HepG2 (cell line): Measurements from ENCODE around the gene RNPEPL1. TPM values are rescaled to one million over a fixed set of nuclear protein-coding genes. Genes with fewer than 3 reads are reported as not detected.

Source experiments
- ATAC-seq: fragments of 200-7000 bp; cut with Tn5 transposase; 3 replicates; pipeline ENCODE4 v1.9.1; 2020; ENCODE audit warnings: mild to moderate bottlenecking, moderate library complexity
- BruUV-seq: library from RNA; stranded (reverse); fragments of 400-500 nt; replicated peaks from 2 replicates; lab custom pipeline; 2021; lab: Mats Ljungman, UMichigan
- CTCF ChIA-PET: fragments of 300-600 bp; formaldehyde crosslinking; extraction: SDS; loops from one replicate; lab custom pipeline; 2021; ENCODE audit warnings: low total read pairs, inconsistent platforms, low intra/inter-chr PET ratio; lab: Yijun Ruan, JAX
- POLR2A ChIA-PET: fragments of 350-600 bp; sonication (Branson Sonifier 250); formaldehyde crosslinking; loops from one replicate; lab custom pipeline; 2020; ENCODE audit warnings: antibody characterized with exemption, inconsistent platforms; lab: Yijun Ruan, JAX
- DNase-seq: peaks from one replicate; pipeline ENCODE4 v3.0.0-alpha.2; 2015; ENCODE audit warnings: low spot score
- FAIRE-seq: peaks from 3 replicates; lab custom pipeline; 2011; peaks lifted over from hg19 to GRCh38; lab: Jason Lieb, UNC
- H2AFZ ChIP-seq: one replicate; pipeline ENCODE4 v1.6.1; 2011; ENCODE audit warnings: low read length, inconsistent platforms
- H3K27ac ChIP-seq: fragments of 300-600 bp; 3 replicates; pipeline ENCODE4 v1.8.0; 2011; ENCODE audit warnings: mixed run types, mild to moderate bottlenecking, mixed read lengths, low read length, inconsistent platforms; ENCODE audit not compliant: insufficient read depth; ENCODE audit errors: extremely low read length
- H3K27me3 ChIP-seq, 2 experiments: fragments of 200-600 bp in 1 of 2; 2 replicates in 1 of 2; 3 replicates in 1 of 2; pipeline versions ENCODE4 v1.6.0 to v1.8.0; 2011; ENCODE audit warnings: low read length in 2 of 2, mild to moderate bottlenecking in 2 of 2, moderate library complexity in 2 of 2, inconsistent platforms in 1 of 2; ENCODE audit not compliant: insufficient read depth in 2 of 2, control insufficient read depth in 1 of 2
- H3K36me3 ChIP-seq, 2 experiments: fragments of 200-600 bp in 1 of 2; replicated peaks in 1 of 2; 2 replicates in 1 of 2; 3 replicates in 1 of 2; pipeline versions ENCODE4 v1.5.1 to v1.8.0; 2011; ENCODE audit warnings: low read length in 2 of 2, inconsistent platforms in 1 of 2; ENCODE audit not compliant: insufficient read depth in 2 of 2, control insufficient read depth in 1 of 2
- H3K4me1 ChIP-seq: 2 replicates; pipeline ENCODE4 v1.5.1; 2012; ENCODE audit warnings: low read length, inconsistent platforms; ENCODE audit not compliant: insufficient read depth
- H3K4me2 ChIP-seq: 2 replicates; pipeline ENCODE4 v1.6.0; 2011; ENCODE audit warnings: low read depth, low read length, inconsistent platforms
- H3K4me3 ChIP-seq, 3 experiments: fragments of 200-600 bp in 1 of 3; sonication (generic), shearing (Covaris generic) in 1 of 3; replicated peaks in 1 of 3; 2 replicates each; pipeline ENCODE4 v1.5.1; 2011 to 2016; ENCODE audit warnings: low read length in 3 of 3, inconsistent platforms in 2 of 3, low read depth in 2 of 3, mild to moderate bottlenecking in 2 of 3, control low read depth in 1 of 3, mixed read lengths in 1 of 3; ENCODE audit not compliant: insufficient read depth in 1 of 3
- H3K79me2 ChIP-seq: one replicate; pipeline ENCODE4 v1.6.1; 2011; ENCODE audit warnings: low read length, inconsistent platforms; ENCODE audit not compliant: insufficient read depth
- H3K9ac ChIP-seq: 2 replicates; pipeline ENCODE4 v1.6.0; 2011; ENCODE audit warnings: mild to moderate bottlenecking, low read depth, low read length, inconsistent platforms; ENCODE audit not compliant: insufficient read depth
- H3K9me3 ChIP-seq: 2 replicates; pipeline ENCODE4 v1.5.1; 2012; ENCODE audit warnings: mild to moderate bottlenecking, low read length
- H4K20me1 ChIP-seq: 2 replicates; pipeline ENCODE4 v1.6.0; 2011; ENCODE audit warnings: inconsistent platforms, mild to moderate bottlenecking, low read length, moderate library complexity; ENCODE audit not compliant: insufficient read depth
- ATAD3A ChIP-seq: sonication (generic); formaldehyde crosslinking; IDR thresholded peaks from 2 replicates; pipeline ENCODE4 v1.4.0; 2020; ENCODE audit warnings: missing genetic modification reagents
- BRD4 ChIP-seq: sonication (generic); formaldehyde crosslinking; IDR thresholded peaks from 2 replicates; pipeline ENCODE4 v1.4.0; 2020; ENCODE audit warnings: missing genetic modification reagents
- ELF1 ChIP-seq: sonication (generic); formaldehyde crosslinking; IDR thresholded peaks from 2 replicates; pipeline ENCODE4 v1.4.0; 2020; ENCODE audit warnings: missing genetic modification reagents
- JUN ChIP-seq: sonication (generic); formaldehyde crosslinking; IDR thresholded peaks from 2 replicates; pipeline ENCODE4 v1.4.0; 2020; ENCODE audit warnings: mild to moderate bottlenecking, missing genetic modification reagents
- JUND ChIP-seq: sonication (generic); formaldehyde crosslinking; IDR thresholded peaks from 2 replicates; pipeline ENCODE4 v1.8.0; 2022; ENCODE audit warnings: mild to moderate bottlenecking, missing genetic modification reagents
- MIER2 ChIP-seq: IDR thresholded peaks from 2 replicates; pipeline ENCODE4 v1.6.1; 2016; ENCODE audit warnings: missing biosample characterization, missing genetic modification reagents
- PHF21A ChIP-seq: sonication (generic); formaldehyde crosslinking; IDR thresholded peaks from 2 replicates; pipeline ENCODE4 v1.5.0; 2020; ENCODE audit warnings: mild to moderate bottlenecking, missing genetic modification reagents
- PHF5A ChIP-seq: IDR thresholded peaks from one replicate; pipeline ENCODE4 v1.6.1; 2018; ENCODE audit warnings: low read depth, missing genetic modification reagents; ENCODE audit not compliant: unreplicated experiment
- ZBTB7B ChIP-seq: sonication (generic); formaldehyde crosslinking; IDR thresholded peaks from 2 replicates; pipeline ENCODE4 v1.4.0; 2020; ENCODE audit warnings: missing genetic modification reagents
- ZNF296 ChIP-seq: sonication (generic); formaldehyde crosslinking; conservative IDR thresholded peaks from 2 replicates; pipeline ENCODE4 v1.5.0; 2020; ENCODE audit warnings: mild to moderate bottlenecking, missing genetic modification reagents
- ZNF33B ChIP-seq: sonication (generic); formaldehyde crosslinking; IDR thresholded peaks from 2 replicates; pipeline ENCODE4 v1.5.1; 2020; ENCODE audit warnings: mild to moderate bottlenecking, missing genetic modification reagents
- ZNF430 ChIP-seq: sonication (generic); formaldehyde crosslinking; IDR thresholded peaks from 2 replicates; pipeline ENCODE4 v1.9.0; 2021; ENCODE audit warnings: mild to moderate bottlenecking, missing genetic modification reagents
- ZNF547 ChIP-seq: sonication (generic); formaldehyde crosslinking; IDR thresholded peaks from 2 replicates; pipeline ENCODE4 v1.5.1; 2020; ENCODE audit warnings: mild to moderate bottlenecking, missing genetic modification reagents
- ZNF709 ChIP-seq: sonication (generic); formaldehyde crosslinking; IDR thresholded peaks from 2 replicates; pipeline ENCODE4 v1.5.0; 2020; ENCODE audit warnings: mild to moderate bottlenecking, missing genetic modification reagents
- WGBS: methylation state at CpG from one replicate; pipeline ENCODE4 v1.1.6; 2017; ENCODE audit warnings: low lambda C conversion rate; 5-methylcytosine and 5-hydroxymethylcytosine counted together
- in situ Hi-C: cut with HindIII; loops from 2 replicates; pipeline ENCODE4 v1.10.0; 2017; ENCODE audit warnings: low pct_unique_long_range_greater_than_20kb; ENCODE audit not compliant: extremely low pct_ligation_motif_present
- intact Hi-C: fragments of 100-400 bp; cut with micrococcal nuclease; formaldehyde crosslinking; loops from one replicate; pipeline ENCODE4 v1.10.0; 2022; ENCODE audit not compliant: unreplicated experiment
- polyA plus RNA-seq, 8 experiments: library from polyadenylated mRNA; depleted of rRNA in 3 of 8; stranded (reverse) in 7 of 8; unstranded in 1 of 8; fragments of >200 nt; fragmentation: Illumina TruSeq in 4 of 8; extraction: Trizol in 4 of 8; gene quantifications; 2 replicates each; pipeline versions ENCODE4 v1.2.1 to v1.2.3, GENCODE V29; 2011 to 2016; ENCODE audit warnings: low read depth in 4 of 8, missing spikeins in 1 of 8, mixed read lengths in 1 of 8; ENCODE audit not compliant: insufficient read depth in 1 of 8
- total RNA-seq, 5 experiments: library from RNA; depleted of rRNA; stranded (reverse); fragments of >200 nt; fragmentation: Illumina TruSeq; extraction: Trizol; gene quantifications; 2 replicates each; pipeline ENCODE4 v1.2.3, GENCODE V29; 2016; ENCODE audit warnings: low read depth in 1 of 5
- TF ChIP-seq, protein P1 (sequence below): sonication (generic); formaldehyde crosslinking; conservative IDR thresholded peaks from 2 replicates; pipeline ENCODE4 v1.4.0; 2020; ENCODE audit warnings: mild to moderate bottlenecking, missing genetic modification reagents, moderate library complexity
- TF ChIP-seq, protein P2 (sequence below): IDR thresholded peaks from 2 replicates; pipeline ENCODE4 v1.6.1; 2016
- TF ChIP-seq, protein P3 (sequence below): fragments of 450-650 bp; IDR thresholded peaks from 2 replicates; pipeline ENCODE4 v1.6.1; 2017

The RNPEPL1 gene
- total and polyA plus RNA-seq, 2 of the 13 experiments (the other 11 are each of a cell fraction or from before 2014, with no cell fraction given): 13.0 to 18.0 TPM

DNA sequence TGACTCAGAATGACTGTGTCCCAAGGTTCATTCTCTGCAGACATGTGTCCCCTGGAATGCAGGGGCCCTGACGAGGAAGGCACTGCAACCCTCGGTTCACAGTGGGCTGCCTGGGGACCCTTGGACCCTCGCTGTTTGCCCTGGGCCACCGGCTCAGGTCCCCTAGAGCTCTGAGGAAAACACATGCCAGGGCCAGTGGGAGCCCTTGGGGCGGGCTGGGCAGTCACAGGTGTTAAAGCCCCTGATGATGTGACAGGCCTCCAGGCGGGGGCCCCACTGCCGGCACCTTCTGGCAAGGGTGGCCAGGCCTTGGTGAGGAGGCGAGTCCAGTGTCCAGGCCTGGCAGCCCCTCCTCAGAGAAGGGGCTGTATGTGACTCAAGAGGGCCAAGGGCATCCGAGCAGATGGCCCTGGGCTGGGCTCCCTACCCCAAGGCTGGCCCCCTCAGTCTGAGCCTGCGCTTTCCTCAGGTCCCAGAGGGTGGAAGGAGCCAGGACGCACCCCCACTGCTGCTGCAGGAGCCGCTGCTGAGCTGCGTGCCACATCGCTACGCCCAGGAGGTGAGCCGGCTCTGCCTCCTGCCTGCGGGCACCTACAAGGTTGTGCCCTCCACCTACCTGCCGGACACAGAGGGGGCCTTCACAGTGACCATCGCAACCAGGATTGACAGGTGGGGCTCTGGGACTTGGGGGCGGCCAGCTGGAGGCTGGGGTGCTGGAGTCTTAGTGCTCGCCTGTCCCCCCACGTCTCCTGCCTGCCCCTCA is 29.3 kb downstream of the RNPEPL1 start:
- Histone ChIP-seq H3K27me3 (no peaks in the 10 kb centered on the region), H3K9me3 (no peaks in the 10 kb centered on the region), H2AFZ (no peak overlapping the region), H3K79me2 (peaks cover 3% of the 10 kb centered on the region), H3K9ac (peak overlapping the region; percentile 66), H3K4me3 (peak overlapping the region in 1 of 3 experiments; percentile 43; a peak in 1 of 6 replicates), H4K20me1 (no peaks in the 10 kb centered on the region), H3K4me2 (peak overlapping the region; percentile 62), H3K27ac (peak overlapping the region; percentile 94), H3K4me1 (peaks cover 44% of the 10 kb centered on the region), H3K36me3 (peaks cover 6 to 9% of the 10 kb centered on the region in 2 experiments; a peak in 3 of 5 replicates)
- in situ Hi-C loops (no loop called here), intact Hi-C loops (no loop called here)
- peak; percentile 85 for DNase-seq
- peak; percentile 80 for ATAC-seq
- FAIRE-seq: peak; percentile 84
- BruUV-seq: no TSS peak
- CTCF ChIA-PET: no interaction called here
- POLR2A ChIA-PET: interaction anchor here (1.5 to 2.7 kb wide), 4 partner anchors 8 to 32 kb away, joined by 6 to 22 read pairs (median 9); partner anchors contain the start of gene CAPN10
- 74% methylated on average over 10 of the region's 22 CpGs for WGBS
- TF ChIP-seq PHF21A (peak; percentile 90), ZNF33B (CRISPR knock-in tag) (peak; percentile 84; the same call in 1 of the 2 replicates), ATAD3A (CRISPR knock-in tag) (no peak), ZBTB7B (peak; percentile 96), JUND (CRISPR knock-in tag) (peak; percentile 69), MIER2 (CRISPR knock-in tag) (no peak), PHF5A (peak; percentile 57), JUN (CRISPR knock-in tag) (peak; percentile 52; the same call in 1 of the 2 replicates), BRD4 (CRISPR knock-in tag) (peak; percentile 29; the same call in 1 of the 2 replicates), ELF1 (CRISPR knock-in tag) (no peak), ZNF709 (CRISPR knock-in tag) (0 out of 2 replicates have a peak, but pooled peaks have one; percentile 24), ZNF296 (CRISPR knock-in tag) (peak; percentile 81; the same call in 1 of the 2 replicates), ZNF547 (CRISPR knock-in tag) (peak; percentile 43; the same call in 1 of the 2 replicates), ZNF430 (CRISPR knock-in tag) (peak; percentile 73; the same call in 1 of the 2 replicates)
- TF ChIP-seq, protein P1, sequence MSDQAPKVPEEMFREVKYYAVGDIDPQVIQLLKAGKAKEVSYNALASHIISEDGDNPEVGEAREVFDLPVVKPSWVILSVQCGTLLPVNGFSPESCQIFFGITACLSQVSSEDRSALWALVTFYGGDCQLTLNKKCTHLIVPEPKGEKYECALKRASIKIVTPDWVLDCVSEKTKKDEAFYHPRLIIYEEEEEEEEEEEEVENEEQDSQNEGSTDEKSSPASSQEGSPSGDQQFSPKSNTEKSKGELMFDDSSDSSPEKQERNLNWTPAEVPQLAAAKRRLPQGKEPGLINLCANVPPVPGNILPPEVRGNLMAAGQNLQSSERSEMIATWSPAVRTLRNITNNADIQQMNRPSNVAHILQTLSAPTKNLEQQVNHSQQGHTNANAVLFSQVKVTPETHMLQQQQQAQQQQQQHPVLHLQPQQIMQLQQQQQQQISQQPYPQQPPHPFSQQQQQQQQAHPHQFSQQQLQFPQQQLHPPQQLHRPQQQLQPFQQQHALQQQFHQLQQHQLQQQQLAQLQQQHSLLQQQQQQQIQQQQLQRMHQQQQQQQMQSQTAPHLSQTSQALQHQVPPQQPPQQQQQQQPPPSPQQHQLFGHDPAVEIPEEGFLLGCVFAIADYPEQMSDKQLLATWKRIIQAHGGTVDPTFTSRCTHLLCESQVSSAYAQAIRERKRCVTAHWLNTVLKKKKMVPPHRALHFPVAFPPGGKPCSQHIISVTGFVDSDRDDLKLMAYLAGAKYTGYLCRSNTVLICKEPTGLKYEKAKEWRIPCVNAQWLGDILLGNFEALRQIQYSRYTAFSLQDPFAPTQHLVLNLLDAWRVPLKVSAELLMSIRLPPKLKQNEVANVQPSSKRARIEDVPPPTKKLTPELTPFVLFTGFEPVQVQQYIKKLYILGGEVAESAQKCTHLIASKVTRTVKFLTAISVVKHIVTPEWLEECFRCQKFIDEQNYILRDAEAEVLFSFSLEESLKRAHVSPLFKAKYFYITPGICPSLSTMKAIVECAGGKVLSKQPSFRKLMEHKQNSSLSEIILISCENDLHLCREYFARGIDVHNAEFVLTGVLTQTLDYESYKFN (CRISPR knock-in tag): peak; percentile 98
- TF ChIP-seq, protein P2, sequence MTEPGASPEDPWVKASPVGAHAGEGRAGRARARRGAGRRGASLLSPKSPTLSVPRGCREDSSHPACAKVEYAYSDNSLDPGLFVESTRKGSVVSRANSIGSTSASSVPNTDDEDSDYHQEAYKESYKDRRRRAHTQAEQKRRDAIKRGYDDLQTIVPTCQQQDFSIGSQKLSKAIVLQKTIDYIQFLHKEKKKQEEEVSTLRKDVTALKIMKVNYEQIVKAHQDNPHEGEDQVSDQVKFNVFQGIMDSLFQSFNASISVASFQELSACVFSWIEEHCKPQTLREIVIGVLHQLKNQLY (CRISPR knock-in tag): peak; percentile 34; the same call in 1 of the 2 replicates
- TF ChIP-seq, protein P3, sequence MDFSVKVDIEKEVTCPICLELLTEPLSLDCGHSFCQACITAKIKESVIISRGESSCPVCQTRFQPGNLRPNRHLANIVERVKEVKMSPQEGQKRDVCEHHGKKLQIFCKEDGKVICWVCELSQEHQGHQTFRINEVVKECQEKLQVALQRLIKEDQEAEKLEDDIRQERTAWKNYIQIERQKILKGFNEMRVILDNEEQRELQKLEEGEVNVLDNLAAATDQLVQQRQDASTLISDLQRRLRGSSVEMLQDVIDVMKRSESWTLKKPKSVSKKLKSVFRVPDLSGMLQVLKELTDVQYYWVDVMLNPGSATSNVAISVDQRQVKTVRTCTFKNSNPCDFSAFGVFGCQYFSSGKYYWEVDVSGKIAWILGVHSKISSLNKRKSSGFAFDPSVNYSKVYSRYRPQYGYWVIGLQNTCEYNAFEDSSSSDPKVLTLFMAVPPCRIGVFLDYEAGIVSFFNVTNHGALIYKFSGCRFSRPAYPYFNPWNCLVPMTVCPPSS: no peak
